SKM-1 treated with dmso at 0.1 percent for 144 hours (cell line): Measurements from ENCODE around the gene PAX1.
A peak's percentile ranks its signal among the peaks of the same experiment; 100 is the strongest.

Source experiments
- DNase-seq: peaks from one replicate; lab custom pipeline; 2025; ENCODE audit not compliant: unreplicated experiment; lab: John Stamatoyannopoulos, UW

The PAX1 gene

GRCh38 chr20:21702553-21703470 lies 2.7 kb upstream of the PAX1 start:
- DNase-seq: no peak

DNA sequence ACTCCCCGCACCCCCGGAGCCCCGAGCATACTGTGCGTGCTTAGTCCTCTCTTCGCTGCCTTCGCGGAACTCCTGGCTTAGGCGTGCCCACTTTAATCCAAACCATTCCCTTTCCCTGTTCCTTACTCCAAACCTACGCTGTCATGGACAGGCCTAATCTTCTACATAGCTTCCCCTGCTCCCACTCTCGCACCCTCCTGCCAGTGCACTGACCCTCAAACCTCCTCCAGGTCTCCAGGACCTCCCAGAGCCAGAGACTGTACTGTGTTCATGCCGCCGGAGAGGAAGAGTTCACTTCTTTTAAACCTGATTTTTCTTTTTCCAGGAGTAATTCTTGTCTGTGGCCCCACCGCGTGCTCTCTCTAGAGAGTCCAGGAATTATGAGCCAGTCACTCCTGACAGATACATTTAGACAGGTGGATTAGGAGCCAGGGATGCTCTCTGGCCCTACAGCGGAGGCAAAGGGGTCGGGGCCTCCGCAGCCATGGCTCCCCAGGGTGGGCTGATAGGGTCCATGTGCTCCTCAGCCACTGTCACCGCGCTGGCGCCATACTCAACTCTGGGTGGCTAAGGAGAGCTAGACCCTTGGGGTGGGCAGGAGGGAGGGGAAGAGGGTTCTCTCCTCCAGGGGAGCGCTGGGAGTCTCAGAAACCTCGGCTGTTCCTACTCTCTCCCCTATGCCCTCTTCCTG lies 1.6 kb upstream of the PAX1 start:
- DNase-seq: no peak

- DNase-seq: no peak
Observed at GRCh38 chr20:21704408-21705385, 767 bp upstream of the PAX1 start.

DNA sequence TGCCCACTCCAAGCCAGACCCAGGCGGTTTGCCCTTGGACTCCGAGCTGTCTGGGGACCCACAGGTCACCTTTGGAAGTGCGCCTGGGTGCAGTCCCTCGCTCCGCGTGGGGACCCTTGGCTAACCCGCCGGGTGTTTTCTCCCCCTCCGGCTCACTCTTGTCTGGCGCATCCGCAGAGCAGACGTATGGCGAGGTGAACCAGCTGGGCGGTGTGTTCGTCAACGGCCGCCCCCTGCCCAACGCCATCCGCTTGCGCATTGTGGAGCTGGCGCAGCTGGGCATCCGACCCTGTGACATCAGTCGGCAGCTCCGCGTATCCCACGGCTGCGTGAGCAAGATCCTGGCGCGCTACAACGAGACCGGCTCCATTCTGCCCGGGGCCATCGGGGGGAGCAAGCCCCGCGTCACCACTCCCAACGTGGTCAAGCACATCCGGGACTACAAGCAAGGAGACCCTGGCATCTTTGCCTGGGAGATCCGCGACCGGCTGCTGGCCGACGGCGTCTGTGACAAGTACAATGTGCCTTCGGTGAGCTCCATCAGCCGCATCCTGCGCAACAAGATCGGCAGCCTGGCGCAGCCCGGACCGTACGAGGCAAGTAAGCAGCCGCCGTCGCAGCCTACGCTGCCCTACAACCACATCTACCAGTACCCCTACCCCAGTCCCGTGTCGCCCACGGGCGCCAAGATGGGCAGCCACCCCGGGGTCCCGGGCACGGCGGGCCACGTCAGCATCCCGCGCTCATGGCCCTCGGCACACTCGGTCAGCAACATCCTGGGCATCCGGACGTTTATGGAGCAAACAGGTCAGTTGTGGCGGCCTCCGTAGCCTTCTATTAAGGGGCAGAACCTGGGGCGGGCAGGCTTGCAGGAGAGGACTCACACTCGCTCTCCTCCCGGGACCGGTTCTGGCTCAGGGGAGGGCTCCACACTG lies 1.1 kb downstream of the PAX1 start:
- no peak for DNase-seq

GRCh38 chr20:21707267-21707666 lies 1.8 kb downstream of the PAX1 start:
- no peak for DNase-seq

GRCh38 chr20:21707999-21708737 lies 2.7 kb downstream of the PAX1 start:
- no peak for DNase-seq

GRCh38 chr20:21708738-21709534 lies 3.5 kb downstream of the PAX1 start:
- no peak for DNase-seq

DNA sequence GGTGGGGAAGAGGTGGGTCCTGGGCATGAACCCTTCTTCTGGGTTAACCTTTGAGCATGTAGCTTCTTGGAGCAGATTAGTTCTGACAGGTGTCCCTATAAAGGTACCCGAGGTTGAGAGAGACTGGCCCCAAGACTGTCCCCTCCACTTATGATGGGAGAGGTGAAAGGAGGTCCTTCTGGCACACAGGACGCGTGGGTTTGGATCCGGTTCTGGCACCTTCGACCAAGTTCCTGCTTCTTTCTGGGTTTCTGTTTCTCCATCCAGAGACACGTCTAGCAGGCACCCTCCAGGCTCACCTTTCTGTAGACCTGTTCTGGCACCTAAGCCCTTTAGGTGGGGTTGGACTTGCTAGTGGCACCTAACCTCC lies 4.1 kb downstream of the PAX1 start:
- DNase-seq: no peak

- DNase-seq: no peak
Observed at GRCh38 chr20:21710341-21710740, 4.9 kb downstream of the PAX1 start.

DNA sequence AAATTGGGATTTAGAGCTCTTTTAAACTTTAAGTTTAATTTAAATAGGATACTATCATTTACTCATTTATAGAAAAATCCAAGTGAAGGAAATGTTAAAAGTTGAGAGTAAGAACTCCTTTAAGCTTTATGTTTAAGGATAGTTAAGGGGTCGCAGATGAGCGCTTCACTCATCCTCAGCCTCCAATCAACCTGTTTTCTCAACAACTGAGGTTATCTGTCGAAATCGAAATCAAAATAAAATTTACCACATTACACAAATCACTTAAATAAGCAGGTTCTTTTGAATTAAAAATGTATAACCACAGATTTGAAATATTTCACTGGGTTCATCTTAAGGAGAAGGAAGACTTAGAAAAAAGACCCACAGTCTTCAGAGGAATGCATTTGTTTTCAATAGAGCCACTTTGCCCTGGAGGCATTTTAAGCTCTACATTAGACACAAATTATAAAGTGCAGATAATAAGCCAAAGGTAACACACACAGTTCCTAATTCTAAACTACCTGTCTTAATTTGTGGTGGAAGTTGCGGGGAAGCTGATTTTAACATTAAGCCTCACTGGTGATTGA lies 5.5 kb downstream of the PAX1 start:
- DNase-seq: no peak

DNA sequence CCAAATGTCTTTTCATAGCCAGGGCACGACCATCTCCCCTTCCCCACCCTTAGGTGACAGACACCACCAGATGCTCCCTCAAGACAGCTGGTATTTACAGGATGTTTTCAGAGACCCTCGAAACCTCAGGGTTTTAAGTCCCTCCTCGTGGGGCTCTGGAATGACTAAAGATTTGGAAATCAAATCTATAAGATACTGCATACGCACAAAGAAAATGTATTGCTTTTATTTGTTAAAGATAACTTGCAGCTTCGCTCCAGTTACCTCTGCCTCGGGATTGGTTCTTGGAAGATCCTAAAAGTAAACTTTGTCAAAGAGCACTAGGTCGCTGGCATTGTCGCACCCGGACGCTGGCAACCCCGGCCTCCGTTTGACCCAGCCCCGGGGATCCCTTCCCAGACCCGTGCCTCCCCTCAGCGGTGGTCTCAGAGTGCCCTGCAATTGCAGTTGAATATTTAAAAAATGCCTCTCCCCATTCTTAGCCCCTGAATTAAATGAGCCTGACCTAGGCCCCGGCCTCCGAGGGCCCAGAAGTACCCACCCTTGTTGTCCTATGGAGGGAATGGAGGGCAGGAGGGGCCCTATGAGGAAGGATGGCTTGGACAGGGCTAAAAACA lies 7.1 kb downstream of the PAX1 start:
- DNase-seq: no peak

DNA sequence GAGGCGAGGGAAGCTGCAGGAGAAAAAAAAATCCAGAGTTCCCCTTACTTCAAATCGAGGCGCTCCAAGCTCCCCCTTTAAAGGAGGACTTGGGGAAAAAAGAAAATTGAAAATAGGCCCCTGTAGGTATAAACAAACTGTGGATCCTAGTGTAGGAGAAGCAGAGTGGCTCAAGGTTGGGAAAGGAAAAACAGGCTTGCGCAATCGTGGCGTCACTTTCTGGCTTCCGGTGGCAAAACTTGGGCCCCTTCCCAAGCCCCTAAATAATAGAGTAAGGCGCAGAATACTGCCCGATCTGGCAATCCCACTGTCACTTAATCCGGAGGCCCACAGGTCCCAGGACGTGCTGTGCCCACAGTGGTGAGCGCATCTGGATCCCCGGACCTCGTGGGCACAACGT lies 8.0 kb downstream of the PAX1 start:
- DNase-seq: no peak

DNA sequence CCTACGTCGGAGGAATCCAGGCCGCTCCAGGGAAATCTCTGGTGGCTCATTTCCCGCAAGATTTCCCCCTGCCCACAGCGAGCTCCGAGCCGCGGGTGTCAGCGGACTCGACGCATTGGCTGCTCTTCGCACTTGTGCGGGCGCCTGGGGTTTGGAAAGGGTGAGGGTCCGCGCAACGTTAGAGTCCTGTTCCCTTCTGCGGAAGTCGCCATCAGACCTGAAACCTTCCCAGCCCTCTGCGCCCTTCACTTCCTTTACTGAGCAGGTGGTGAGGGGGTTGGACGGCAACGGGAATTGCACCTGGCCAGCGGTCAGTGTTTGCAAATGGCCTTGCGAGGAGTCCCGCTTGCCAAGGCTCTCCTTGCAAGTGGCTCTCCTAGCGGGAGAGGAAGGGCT lies 8.4 kb downstream of the PAX1 start:
- no peak for DNase-seq

DNA sequence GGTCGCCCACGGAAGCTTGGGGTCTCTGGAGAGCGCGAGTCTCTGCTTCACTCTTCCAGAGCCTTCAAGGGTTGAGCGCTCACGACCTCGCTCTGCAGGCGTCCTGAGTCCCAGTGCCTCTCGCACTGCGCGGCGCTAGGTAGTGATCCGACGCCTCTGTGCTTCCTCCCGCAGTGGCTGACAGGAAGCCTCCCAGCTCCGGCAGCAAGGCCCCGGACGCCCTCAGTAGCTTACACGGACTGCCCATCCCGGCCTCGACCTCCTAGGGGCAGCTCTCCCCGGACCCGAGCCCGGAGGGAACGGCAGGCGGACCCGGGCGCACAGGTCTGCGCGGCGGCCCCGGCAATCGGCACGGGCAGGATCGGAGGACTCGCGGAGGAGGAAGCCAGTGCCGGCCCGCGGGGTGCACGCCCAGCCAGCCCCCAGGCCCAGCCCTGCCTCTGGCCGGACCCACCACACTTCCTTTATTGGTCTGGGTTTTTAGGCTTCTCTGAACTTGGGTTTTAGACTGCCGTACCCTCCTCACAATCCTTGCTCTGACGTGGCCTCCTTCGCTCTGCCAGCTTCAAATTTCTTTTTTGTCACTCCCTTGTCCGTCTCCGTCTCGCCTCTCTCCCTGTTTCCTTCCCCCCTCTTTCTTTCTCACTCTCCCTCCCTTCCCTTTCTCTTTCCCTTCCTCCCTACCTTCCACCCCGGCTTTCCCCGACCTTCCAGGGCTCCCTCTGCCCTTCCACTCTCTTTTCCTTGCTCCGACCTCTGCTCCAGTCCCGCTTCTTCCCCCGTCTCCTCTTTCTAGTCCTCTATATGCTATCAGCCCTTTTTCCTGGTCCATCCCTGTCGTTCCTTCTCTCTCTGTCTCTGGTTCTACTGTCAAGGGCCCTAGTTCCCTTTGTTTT lies 9.1 kb downstream of the PAX1 start:
- DNase-seq: no peak

- DNase-seq: no peak
Observed at GRCh38 chr20:21715193-21715881, 9.9 kb downstream of the PAX1 start.

DNA sequence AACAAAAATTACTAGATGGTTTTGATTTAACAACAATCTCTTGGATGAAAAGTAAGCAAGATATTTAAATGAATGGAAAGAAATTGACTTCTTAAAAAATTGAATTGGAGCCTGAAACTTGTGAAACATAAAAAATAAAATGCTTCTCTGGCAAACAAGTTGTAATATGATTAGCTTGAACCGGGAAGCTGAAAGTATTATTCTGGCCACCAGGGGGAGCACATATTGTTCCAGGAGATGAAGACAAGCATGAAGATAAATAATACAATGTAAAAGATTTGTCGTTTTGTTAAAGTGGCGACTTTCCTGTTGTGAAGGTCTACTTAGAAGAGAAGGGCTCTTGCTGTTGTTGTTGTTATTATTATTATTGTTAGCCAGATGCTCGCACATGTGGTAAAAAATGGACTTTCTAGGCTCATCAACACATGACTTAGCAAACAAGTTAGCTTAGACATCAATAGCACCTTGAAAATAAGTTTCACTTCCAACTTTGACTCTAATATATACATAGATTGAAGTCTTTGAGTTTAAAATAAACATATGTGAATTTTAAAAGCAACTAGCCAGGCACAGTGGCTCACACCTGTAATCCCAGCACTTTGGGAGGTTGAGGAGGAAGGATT lies 14.2 kb downstream of the PAX1 start:
- peak; percentile 3 for DNase-seq
